ENCODE measurements around the gene MTNR1A.

Gene MTNR1A

DNA sequence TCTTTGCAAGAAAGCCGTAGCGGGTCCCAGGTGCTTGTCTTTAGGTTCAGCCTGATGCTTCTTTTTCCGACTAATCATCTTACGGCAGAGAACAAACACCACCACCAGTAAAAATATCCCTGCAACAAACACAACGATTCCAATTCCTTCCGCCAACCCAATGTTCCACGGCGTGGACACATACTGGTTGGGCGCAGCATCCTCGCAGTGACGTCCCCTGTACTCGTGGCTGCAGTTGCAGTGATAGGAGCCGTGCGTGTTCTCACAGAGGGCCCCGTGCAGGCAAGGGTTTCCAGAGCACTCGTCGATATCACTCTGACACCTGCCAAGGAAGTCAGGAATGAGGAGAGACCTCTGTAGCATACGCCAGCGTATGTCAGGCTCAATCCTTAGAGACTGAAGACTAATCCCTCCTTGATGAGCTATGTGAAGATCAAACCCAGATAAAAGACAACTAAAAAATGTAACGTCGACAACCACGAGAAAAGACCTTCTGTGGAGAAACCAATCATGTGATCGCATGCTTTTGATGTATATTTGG is 41.6 kb upstream of the MTNR1A start:
- H3K4me3 Mint-ChIP-seq, result no peak overlapping the region
- H3K27ac Mint-ChIP-seq, result peak overlapping the region; percentile 81
- no peaks in the 10 kb centered on the region for H3K4me1 Mint-ChIP-seq
- TF ChIP-seq, protein P1, sequence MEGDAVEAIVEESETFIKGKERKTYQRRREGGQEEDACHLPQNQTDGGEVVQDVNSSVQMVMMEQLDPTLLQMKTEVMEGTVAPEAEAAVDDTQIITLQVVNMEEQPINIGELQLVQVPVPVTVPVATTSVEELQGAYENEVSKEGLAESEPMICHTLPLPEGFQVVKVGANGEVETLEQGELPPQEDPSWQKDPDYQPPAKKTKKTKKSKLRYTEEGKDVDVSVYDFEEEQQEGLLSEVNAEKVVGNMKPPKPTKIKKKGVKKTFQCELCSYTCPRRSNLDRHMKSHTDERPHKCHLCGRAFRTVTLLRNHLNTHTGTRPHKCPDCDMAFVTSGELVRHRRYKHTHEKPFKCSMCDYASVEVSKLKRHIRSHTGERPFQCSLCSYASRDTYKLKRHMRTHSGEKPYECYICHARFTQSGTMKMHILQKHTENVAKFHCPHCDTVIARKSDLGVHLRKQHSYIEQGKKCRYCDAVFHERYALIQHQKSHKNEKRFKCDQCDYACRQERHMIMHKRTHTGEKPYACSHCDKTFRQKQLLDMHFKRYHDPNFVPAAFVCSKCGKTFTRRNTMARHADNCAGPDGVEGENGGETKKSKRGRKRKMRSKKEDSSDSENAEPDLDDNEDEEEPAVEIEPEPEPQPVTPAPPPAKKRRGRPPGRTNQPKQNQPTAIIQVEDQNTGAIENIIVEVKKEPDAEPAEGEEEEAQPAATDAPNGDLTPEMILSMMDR (IDR thresholded peaks at IDR 0.05), result no peak
- no peaks in the 10 kb centered on the region for H3K9me3 Mint-ChIP-seq
- H3K27me3 Mint-ChIP-seq (ENCODE audit: low read depth, poor library complexity), result no peaks in the 10 kb centered on the region
- H3K36me3 Mint-ChIP-seq (ENCODE audit: low read depth), result peaks cover 91% of the 10 kb centered on the region
- DNase-seq, result no peak

DNA sequence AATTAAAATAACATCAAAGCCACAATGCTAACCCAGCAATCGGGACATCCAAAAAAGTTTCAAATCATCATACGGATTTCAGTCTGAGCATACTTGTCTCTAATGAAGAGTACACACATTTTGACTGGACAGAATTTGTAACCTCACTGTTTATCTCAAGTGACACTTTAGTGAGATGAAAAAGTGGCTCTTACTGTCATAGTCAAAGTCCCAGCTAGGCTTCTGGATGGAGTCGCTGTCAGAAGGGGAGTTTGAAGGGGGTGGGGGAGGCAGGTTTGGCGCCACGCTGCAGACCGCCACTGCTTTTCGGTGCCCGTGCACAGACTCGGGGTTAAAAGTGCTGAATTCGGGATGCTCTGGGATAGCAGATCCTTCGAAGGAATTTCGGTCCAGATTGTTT is 41.0 kb upstream of the MTNR1A start:
- H3K36me3 Mint-ChIP-seq (ENCODE audit: low read depth), result peaks cover 85% of the 10 kb centered on the region
- H3K4me3 Mint-ChIP-seq, result no peak overlapping the region
- H3K27ac Mint-ChIP-seq, result no peak overlapping the region
- H3K9me3 Mint-ChIP-seq, result no peaks in the 10 kb centered on the region
- TF ChIP-seq, protein P1 (IDR thresholded peaks at IDR 0.05), result no peak
- H3K27me3 Mint-ChIP-seq (ENCODE audit: low read depth, poor library complexity), result no peaks in the 10 kb centered on the region
- H3K4me1 Mint-ChIP-seq, result no peaks in the 10 kb centered on the region
- no peak for DNase-seq

DNA sequence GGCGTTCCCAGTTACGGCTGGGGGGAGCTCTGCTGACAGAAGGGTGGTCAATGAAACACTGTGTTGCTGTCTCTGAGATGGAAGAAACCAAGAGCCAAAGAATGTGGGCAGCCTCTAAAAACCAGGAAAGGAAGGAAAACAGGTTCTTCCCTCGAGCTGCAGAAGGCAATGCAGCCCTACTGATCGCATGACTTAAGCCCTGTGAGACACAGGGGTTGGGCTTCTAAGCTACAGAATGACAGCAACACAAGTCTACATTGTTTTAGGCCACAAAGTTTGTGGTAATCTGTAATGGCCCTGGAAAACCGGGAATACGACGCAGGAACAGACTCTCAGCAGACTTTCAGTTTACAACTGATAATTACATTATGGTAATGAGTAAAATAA is 38.2 kb upstream of the MTNR1A start:
- no peaks in the 10 kb centered on the region for H3K9me3 Mint-ChIP-seq
- H3K4me3 Mint-ChIP-seq, result no peak overlapping the region
- no peaks in the 10 kb centered on the region for H3K4me1 Mint-ChIP-seq
- peaks cover 64% of the 10 kb centered on the region for H3K36me3 Mint-ChIP-seq (ENCODE audit: low read depth)
- no peak for DNase-seq
- no peaks in the 10 kb centered on the region for H3K27me3 Mint-ChIP-seq (ENCODE audit: low read depth, poor library complexity)
- H3K27ac Mint-ChIP-seq, result no peak overlapping the region
- TF ChIP-seq, protein P1 (IDR thresholded peaks at IDR 0.05), result no peak

DNA sequence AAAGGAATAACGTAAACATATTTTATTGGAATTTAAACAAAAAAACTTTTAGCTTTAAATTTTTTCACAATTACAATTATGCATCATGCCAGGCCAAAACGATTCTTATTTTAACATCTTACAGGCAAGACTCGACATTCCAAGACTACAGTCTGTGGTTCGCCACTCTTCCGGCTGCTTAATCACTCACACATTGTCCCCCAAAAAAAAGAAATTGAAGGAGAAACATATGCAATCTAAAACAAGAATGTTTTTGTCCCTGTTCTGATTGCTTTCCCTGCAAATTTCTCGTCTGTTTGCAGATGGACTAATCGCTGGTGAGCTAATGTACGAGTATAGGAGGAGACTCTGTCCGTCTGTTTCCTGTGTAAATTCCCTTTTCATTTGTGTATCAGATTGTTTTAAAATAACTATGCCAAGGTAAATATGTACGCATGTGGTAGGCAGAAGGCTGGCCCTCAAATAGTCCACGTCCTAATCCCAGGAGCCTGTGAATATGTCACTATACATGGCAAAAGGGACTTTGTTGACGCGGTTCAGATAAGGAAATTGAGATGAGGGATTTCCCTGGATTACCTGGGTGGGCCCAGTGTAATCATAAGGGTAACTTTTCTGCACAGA is 37.7 kb upstream of the MTNR1A start:
- no peak overlapping the region for H3K27ac Mint-ChIP-seq
- H3K27me3 Mint-ChIP-seq (ENCODE audit: low read depth, poor library complexity), result no peaks in the 10 kb centered on the region
- peaks cover 67% of the 10 kb centered on the region for H3K36me3 Mint-ChIP-seq (ENCODE audit: low read depth)
- TF ChIP-seq, protein P1 (IDR thresholded peaks at IDR 0.05), result no peak
- H3K9me3 Mint-ChIP-seq, result no peaks in the 10 kb centered on the region
- H3K4me1 Mint-ChIP-seq, result no peaks in the 10 kb centered on the region
- H3K4me3 Mint-ChIP-seq, result no peak overlapping the region
- no peak for DNase-seq

DNA sequence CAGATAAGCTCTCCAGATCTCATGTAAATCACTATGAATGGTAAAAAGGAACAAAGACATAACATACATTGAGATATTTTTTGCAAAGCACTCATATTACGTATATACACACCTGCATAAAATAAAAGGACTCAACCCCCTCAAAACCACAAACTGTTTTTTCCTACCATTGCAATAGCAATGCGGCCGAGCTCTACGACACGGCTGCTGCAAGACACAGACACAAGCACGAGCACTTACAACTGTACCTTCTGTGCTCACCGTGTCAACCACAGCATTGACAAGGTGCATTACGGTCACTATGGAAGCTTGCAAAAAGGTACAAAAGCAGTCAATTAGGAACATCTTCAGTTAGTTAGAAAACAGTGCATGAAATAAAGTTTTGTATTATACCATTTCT is 37.1 kb upstream of the MTNR1A start:
- peaks cover 64% of the 10 kb centered on the region for H3K36me3 Mint-ChIP-seq (ENCODE audit: low read depth)
- H3K4me3 Mint-ChIP-seq, result no peak overlapping the region
- TF ChIP-seq, protein P1 (IDR thresholded peaks at IDR 0.05), result no peak
- no peaks in the 10 kb centered on the region for H3K27me3 Mint-ChIP-seq (ENCODE audit: low read depth, poor library complexity)
- H3K4me1 Mint-ChIP-seq, result no peaks in the 10 kb centered on the region
- H3K27ac Mint-ChIP-seq, result peak overlapping the region; percentile 96
- no peak for DNase-seq
- no peaks in the 10 kb centered on the region for H3K9me3 Mint-ChIP-seq

DNA sequence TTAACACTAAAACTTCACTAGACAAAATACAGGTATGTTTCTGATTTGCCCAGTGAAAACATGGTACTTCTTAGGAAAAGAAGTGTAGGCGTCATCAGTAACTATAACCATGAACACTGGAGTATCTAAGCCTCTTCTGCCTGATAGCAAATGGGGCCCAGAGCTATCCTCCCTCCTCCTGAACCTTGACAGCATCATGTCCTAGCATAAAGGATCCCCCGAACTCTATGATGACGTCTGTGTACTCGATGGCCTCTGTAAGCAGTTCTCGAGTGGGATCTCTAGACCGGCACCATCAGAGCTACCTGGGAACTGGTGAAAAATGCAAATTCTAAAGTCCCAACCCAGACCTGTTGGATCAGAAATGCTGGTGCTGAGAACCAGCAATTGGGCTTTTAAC is 36.3 kb upstream of the MTNR1A start:
- H3K27ac Mint-ChIP-seq, result peak overlapping the region; percentile 50
- H3K27me3 Mint-ChIP-seq (ENCODE audit: low read depth, poor library complexity), result no peaks in the 10 kb centered on the region

More for the DNA sequence above, 36.3 kb upstream of the MTNR1A start:
- Mint-ChIP-seq H3K9me3 (no peaks in the 10 kb centered on the region), H3K4me3 (no peak overlapping the region), H3K4me1 (no peaks in the 10 kb centered on the region), H3K36me3 (ENCODE audit: low read depth) (peaks cover 58% of the 10 kb centered on the region)
- TF ChIP-seq, protein P1 (IDR thresholded peaks at IDR 0.05), result no peak
- no peak for DNase-seq

Data from nephron progenitor cell (in vitro differentiated cells).